GM19099 (cell line): Measurements from ENCODE around the gene APLF.

ENCODE experiments used
- POLR2A ChIP-seq: IDR thresholded peaks from 3 replicates; pipeline ENCODE4 v1.6.1; 2011; ENCODE audit warnings: low read depth; ENCODE audit not compliant: insufficient read length; ENCODE audit errors: extremely low read depth

APLF gene

GRCh38 chr2:68487773-68488355, 20.5 kb downstream of the APLF start:
- TF ChIP-seq POLR2A, result no peak

GRCh38 chr2:68489282-68489681, 21.9 kb downstream of the APLF start:
- no peak for TF ChIP-seq POLR2A

GRCh38 chr2:68491582-68491981, 24.2 kb downstream of the APLF start:
- TF ChIP-seq POLR2A, result no peak

- no peak for TF ChIP-seq POLR2A
Measured at GRCh38 chr2:68499133-68499532, 31.7 kb downstream of the APLF start.

- TF ChIP-seq POLR2A, result no peak
Measured at GRCh38 chr2:68500649-68501048, 33.3 kb downstream of the APLF start.

GRCh38 chr2:68501768-68502167, 34.4 kb downstream of the APLF start:
- TF ChIP-seq POLR2A, result no peak

GRCh38 chr2:68505603-68506159, 38.3 kb downstream of the APLF start:
- TF ChIP-seq POLR2A, result no peak

GRCh38 chr2:68506170-68506569, 38.8 kb downstream of the APLF start:
- no peak for TF ChIP-seq POLR2A

- TF ChIP-seq POLR2A, result no peak
Measured at GRCh38 chr2:68512326-68512725, 44.9 kb downstream of the APLF start.

GRCh38 chr2:68512966-68513365, 45.6 kb downstream of the APLF start:
- no peak for TF ChIP-seq POLR2A

- no peak for TF ChIP-seq POLR2A
Measured at GRCh38 chr2:68514316-68514929, 47.0 kb downstream of the APLF start.

GRCh38 chr2:68516051-68516955, 48.9 kb downstream of the APLF start:
- TF ChIP-seq POLR2A, result no peak

- no peak for TF ChIP-seq POLR2A
Measured at GRCh38 chr2:68519236-68519635, 51.9 kb downstream of the APLF start.

- TF ChIP-seq POLR2A, result no peak
Measured at GRCh38 chr2:68521037-68521436, 53.7 kb downstream of the APLF start.

GRCh38 chr2:68536000-68536399, 68.6 kb downstream of the APLF start:
- TF ChIP-seq POLR2A, result no peak

GRCh38 chr2:68537011-68537410, 69.6 kb downstream of the APLF start:
- TF ChIP-seq POLR2A, result no peak

GRCh38 chr2:68537809-68538208, 70.4 kb downstream of the APLF start:
- TF ChIP-seq POLR2A, result no peak

GRCh38 chr2:68544811-68545210, 77.4 kb downstream of the APLF start:
- no peak for TF ChIP-seq POLR2A
